SK-N-SH treated with all-trans-retinoic acid at 6 μM for 48 hours (cell line): Measurements from ENCODE around the gene HEPHL1.

Source experiments
- ATAC-seq: fragments of 200-7000 bp; cut with Tn5 transposase; 3 replicates; pipeline ENCODE4 v1.9.1; 2020; ENCODE audit warnings: mild to moderate bottlenecking, moderate library complexity
- ARNTL ChIP-seq: fragments of 450-650 bp; formaldehyde crosslinking; IDR thresholded peaks from 2 replicates; pipeline ENCODE4 v1.5.0; 2020; ENCODE audit warnings: low read depth, mild to moderate bottlenecking, moderate library complexity, borderline replicate concordance
- BACH2 ChIP-seq: fragments of 250-450 bp; sonication (Bioruptor Pico); IDR thresholded peaks from 2 replicates; pipeline ENCODE4 v1.9.0; 2021; ENCODE audit warnings: mild to moderate bottlenecking, borderline replicate concordance
- CSDC2 ChIP-seq: fragments of 250-450 bp; sonication (Bioruptor Pico); IDR thresholded peaks from 2 replicates; pipeline ENCODE4 v1.5.0; 2020; ENCODE audit warnings: mild to moderate bottlenecking, moderate library complexity
- ESRRG ChIP-seq: fragments of 250-450 bp; sonication (Bioruptor Pico); IDR thresholded peaks from 2 replicates; pipeline ENCODE4 v1.6.1; 2021; ENCODE audit warnings: mild to moderate bottlenecking
- GLIS3 ChIP-seq: fragments of 250-450 bp; sonication (Bioruptor Pico); IDR thresholded peaks from 2 replicates; pipeline ENCODE4 v1.5.0; 2020; ENCODE audit warnings: mild to moderate bottlenecking, moderate library complexity
- ISL1 ChIP-seq: fragments of 250-450 bp; sonication (Bioruptor Pico); IDR thresholded peaks from 2 replicates; pipeline ENCODE4 v2.1.2; 2022; ENCODE audit warnings: mild to moderate bottlenecking, moderate library complexity
- OSR1 ChIP-seq: fragments of 250-450 bp; sonication (Bioruptor Pico); IDR thresholded peaks from 2 replicates; pipeline ENCODE4 v1.8.0; 2022; ENCODE audit warnings: moderate library complexity, mild to moderate bottlenecking, inconsistent platforms
- PPARA ChIP-seq: fragments of 250-450 bp; sonication (Bioruptor Pico); IDR thresholded peaks from 2 replicates; pipeline ENCODE4 v1.5.0; 2020; ENCODE audit warnings: mild to moderate bottlenecking, borderline replicate concordance
- RARB ChIP-seq: fragments of 250-450 bp; sonication (Bioruptor Pico); IDR thresholded peaks from 2 replicates; pipeline ENCODE4 v1.8.0; 2021; ENCODE audit warnings: mild to moderate bottlenecking, moderate library complexity
- SNAI2 ChIP-seq: fragments of 250-450 bp; sonication (Bioruptor Pico); IDR thresholded peaks from 2 replicates; pipeline ENCODE4 v1.5.0; 2020; ENCODE audit warnings: mild to moderate bottlenecking, moderate library complexity
- TCF4 ChIP-seq: fragments of 250-450 bp; sonication (Bioruptor Pico); IDR thresholded peaks from 2 replicates; pipeline ENCODE4 v1.8.0; 2021; ENCODE audit warnings: mild to moderate bottlenecking, moderate library complexity, borderline replicate concordance
- TOX ChIP-seq: fragments of 250-450 bp; sonication (Bioruptor Pico); IDR thresholded peaks from 2 replicates; pipeline ENCODE4 v1.8.0; 2021; ENCODE audit warnings: mild to moderate bottlenecking, moderate library complexity, borderline replicate concordance
- ZFP30 ChIP-seq: fragments of 450-650 bp; formaldehyde crosslinking; IDR thresholded peaks from 2 replicates; pipeline ENCODE4 v1.5.0; 2022; ENCODE audit warnings: mild to moderate bottlenecking, moderate library complexity
- ZNF70 ChIP-seq: fragments of 450-650 bp; formaldehyde crosslinking; IDR thresholded peaks from 2 replicates; pipeline ENCODE4 v1.5.0; 2020; ENCODE audit warnings: mild to moderate bottlenecking, moderate library complexity
- ZNF8 ChIP-seq: fragments of 450-650 bp; formaldehyde crosslinking; IDR thresholded peaks from 2 replicates; pipeline ENCODE4 v1.5.0; 2020; ENCODE audit warnings: mild to moderate bottlenecking, moderate library complexity
- TF ChIP-seq, protein P1 (sequence below): fragments of 250-450 bp; sonication (Bioruptor Pico); IDR thresholded peaks from 2 replicates; pipeline ENCODE4 v1.5.0; 2020; ENCODE audit warnings: mild to moderate bottlenecking, moderate library complexity
- TF ChIP-seq, protein P2 (sequence below): fragments of 250-450 bp; sonication (Bioruptor Pico); IDR thresholded peaks from 2 replicates; pipeline ENCODE4 v1.8.0; 2020; ENCODE audit warnings: mild to moderate bottlenecking, moderate library complexity, borderline replicate concordance
- TF ChIP-seq, protein P3 (sequence below): fragments of 250-450 bp; sonication (Bioruptor Pico); IDR thresholded peaks from 2 replicates; pipeline ENCODE4 v1.8.0; 2021; ENCODE audit warnings: low read depth, mild to moderate bottlenecking, moderate library complexity, borderline replicate concordance
- TF ChIP-seq, protein P4 (sequence below): fragments of 250-450 bp; sonication (Bioruptor Pico); IDR thresholded peaks from 2 replicates; pipeline ENCODE4 v1.5.1; 2020; ENCODE audit warnings: low read depth, mild to moderate bottlenecking, moderate library complexity
- TF ChIP-seq, protein P5 (sequence below): fragments of 250-450 bp; sonication (Bioruptor Pico); IDR thresholded peaks from 2 replicates; pipeline ENCODE4 v1.5.1; 2021; ENCODE audit warnings: mild to moderate bottlenecking, moderate library complexity

The HEPHL1 gene

DNA sequence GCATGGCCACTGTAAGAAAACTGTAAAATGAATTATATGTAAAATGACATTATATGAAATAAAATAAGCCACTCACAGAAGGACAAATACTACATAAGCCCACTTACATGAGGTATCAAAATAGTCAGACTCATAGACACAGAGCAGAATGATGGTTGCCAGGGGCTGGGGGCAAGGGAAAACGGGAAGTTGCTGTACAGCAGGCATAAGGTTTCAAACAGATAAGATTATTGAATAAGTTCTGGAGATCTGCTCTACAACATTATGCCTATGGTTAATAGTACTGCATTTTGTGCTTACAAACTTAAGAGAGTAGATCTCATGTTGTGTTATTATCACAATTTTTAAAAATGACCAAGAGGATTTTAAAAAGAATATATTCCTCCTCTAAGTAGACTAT lies 32.7 kb upstream of the HEPHL1 start (continued):
- TF ChIP-seq, protein P1, sequence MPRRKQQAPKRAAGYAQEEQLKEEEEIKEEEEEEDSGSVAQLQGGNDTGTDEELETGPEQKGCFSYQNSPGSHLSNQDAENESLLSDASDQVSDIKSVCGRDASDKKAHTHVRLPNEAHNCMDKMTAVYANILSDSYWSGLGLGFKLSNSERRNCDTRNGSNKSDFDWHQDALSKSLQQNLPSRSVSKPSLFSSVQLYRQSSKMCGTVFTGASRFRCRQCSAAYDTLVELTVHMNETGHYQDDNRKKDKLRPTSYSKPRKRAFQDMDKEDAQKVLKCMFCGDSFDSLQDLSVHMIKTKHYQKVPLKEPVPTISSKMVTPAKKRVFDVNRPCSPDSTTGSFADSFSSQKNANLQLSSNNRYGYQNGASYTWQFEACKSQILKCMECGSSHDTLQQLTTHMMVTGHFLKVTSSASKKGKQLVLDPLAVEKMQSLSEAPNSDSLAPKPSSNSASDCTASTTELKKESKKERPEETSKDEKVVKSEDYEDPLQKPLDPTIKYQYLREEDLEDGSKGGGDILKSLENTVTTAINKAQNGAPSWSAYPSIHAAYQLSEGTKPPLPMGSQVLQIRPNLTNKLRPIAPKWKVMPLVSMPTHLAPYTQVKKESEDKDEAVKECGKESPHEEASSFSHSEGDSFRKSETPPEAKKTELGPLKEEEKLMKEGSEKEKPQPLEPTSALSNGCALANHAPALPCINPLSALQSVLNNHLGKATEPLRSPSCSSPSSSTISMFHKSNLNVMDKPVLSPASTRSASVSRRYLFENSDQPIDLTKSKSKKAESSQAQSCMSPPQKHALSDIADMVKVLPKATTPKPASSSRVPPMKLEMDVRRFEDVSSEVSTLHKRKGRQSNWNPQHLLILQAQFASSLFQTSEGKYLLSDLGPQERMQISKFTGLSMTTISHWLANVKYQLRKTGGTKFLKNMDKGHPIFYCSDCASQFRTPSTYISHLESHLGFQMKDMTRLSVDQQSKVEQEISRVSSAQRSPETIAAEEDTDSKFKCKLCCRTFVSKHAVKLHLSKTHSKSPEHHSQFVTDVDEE = no peak
- TF ChIP-seq TCF4 (no peak), PPARA (no peak), ARNTL (CRISPR knock-in tag) (no peak), ZNF70 (CRISPR knock-in tag) (no peak)

DNA sequence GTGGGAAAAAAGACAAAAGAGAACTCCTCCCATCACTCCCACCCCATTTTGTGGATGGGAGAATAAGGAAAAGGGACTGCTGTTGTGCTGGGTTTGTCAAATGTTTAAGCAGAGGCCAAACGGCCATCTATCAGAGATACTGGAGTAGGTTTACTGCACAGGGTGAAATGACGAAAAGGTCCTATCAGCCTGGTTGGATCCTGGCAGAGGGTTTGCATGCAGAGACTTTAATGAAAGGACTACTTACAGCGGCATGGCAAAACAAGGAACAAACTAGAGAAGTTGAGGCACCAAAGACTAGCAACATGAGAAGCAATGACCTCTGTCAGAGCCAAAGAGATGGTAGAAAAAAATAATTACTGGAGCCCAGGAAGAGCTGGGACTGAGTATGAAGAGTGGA lies 32.2 kb upstream of the HEPHL1 start:
- TF ChIP-seq, protein P2, sequence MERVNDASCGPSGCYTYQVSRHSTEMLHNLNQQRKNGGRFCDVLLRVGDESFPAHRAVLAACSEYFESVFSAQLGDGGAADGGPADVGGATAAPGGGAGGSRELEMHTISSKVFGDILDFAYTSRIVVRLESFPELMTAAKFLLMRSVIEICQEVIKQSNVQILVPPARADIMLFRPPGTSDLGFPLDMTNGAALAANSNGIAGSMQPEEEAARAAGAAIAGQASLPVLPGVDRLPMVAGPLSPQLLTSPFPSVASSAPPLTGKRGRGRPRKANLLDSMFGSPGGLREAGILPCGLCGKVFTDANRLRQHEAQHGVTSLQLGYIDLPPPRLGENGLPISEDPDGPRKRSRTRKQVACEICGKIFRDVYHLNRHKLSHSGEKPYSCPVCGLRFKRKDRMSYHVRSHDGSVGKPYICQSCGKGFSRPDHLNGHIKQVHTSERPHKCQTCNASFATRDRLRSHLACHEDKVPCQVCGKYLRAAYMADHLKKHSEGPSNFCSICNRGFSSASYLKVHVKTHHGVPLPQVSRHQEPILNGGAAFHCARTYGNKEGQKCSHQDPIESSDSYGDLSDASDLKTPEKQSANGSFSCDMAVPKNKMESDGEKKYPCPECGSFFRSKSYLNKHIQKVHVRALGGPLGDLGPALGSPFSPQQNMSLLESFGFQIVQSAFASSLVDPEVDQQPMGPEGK = no peak
- TF ChIP-seq RARB (CRISPR knock-in tag) = no peak
- no peak for ATAC-seq

DNA sequence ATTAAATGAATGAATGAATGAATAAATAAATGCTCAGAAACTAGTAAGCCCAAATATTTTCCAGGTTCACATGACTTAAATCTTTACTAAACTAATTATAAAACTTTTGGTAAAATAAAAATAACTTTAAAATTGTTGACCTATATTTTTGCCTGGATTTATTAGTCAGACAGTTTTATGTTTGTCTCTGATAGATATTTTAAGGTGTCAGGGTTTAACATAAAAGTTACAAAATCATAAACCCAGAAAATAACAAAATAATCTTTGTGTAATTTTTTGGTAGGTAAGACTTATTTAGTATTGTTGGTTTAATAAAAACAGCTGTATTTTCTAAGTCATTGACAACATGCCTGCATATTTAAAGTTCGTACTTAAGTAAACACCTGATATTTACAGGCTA lies 27.4 kb upstream of the HEPHL1 start:
- TF ChIP-seq OSR1 (CRISPR knock-in tag) (no peak), ESRRG (CRISPR knock-in tag) (no peak), ISL1 (no peak), TOX (CRISPR knock-in tag) (no peak), ZFP30 (no peak), TCF4 (no peak), PPARA (no peak), RARB (CRISPR knock-in tag) (no peak)
- TF ChIP-seq, protein P2 = no peak
- TF ChIP-seq, protein P3, sequence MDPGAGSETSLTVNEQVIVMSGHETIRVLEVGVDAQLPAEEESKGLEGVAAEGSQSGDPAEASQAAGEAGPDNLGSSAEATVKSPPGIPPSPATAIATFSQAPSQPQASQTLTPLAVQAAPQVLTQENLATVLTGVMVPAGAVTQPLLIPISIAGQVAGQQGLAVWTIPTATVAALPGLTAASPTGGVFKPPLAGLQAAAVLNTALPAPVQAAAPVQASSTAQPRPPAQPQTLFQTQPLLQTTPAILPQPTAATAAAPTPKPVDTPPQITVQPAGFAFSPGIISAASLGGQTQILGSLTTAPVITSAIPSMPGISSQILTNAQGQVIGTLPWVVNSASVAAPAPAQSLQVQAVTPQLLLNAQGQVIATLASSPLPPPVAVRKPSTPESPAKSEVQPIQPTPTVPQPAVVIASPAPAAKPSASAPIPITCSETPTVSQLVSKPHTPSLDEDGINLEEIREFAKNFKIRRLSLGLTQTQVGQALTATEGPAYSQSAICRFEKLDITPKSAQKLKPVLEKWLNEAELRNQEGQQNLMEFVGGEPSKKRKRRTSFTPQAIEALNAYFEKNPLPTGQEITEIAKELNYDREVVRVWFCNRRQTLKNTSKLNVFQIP (CRISPR knock-in tag) = no peak
- TF ChIP-seq, protein P4, sequence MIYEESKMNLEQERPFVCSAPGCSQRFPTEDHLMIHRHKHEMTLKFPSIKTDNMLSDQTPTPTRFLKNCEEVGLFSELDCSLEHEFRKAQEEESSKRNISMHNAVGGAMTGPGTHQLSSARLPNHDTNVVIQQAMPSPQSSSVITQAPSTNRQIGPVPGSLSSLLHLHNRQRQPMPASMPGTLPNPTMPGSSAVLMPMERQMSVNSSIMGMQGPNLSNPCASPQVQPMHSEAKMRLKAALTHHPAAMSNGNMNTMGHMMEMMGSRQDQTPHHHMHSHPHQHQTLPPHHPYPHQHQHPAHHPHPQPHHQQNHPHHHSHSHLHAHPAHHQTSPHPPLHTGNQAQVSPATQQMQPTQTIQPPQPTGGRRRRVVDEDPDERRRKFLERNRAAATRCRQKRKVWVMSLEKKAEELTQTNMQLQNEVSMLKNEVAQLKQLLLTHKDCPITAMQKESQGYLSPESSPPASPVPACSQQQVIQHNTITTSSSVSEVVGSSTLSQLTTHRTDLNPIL (CRISPR knock-in tag) = no peak
- no peak for ATAC-seq

DNA sequence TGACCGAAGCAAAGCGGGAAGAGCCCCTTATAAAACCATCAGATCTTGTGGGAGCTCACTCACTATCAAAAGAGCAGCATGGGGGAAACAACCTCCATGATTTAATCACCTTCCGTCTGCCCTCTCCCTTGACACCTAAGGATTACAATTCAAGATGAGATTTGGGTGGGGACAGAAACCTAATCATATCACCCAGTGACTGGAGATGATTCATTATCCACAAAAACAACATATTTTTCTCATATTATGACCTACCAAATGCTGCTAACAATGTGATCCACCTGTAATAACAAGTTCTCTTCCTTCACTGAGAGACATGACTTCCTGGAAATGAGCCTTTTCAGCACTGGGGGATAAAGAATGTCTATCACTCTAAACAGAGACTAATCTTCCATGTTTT lies 23.4 kb upstream of the HEPHL1 start:
- TF ChIP-seq BACH2 (no peak), ZNF8 (no peak), CSDC2 (CRISPR knock-in tag) (no peak)
- TF ChIP-seq, protein P4 (CRISPR knock-in tag) = no peak
- ATAC-seq = no peak

DNA sequence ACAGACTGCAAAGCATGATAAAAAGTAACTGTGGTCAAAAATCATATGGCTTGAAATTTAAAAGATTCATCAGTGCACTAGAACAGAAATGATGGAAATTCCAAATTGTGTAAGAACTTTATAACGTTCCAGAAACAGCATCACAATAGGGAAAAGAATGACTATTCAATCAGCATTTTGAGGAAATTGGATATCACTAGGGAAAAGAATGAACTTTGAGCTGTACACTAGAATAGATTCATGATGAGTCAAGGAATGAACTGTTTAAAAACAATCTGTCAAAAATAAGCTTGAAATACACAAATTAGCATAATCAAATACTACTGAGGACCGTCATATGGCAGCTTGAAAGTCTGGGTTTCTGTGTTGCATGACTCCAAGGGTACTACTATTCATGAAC lies 20.5 kb upstream of the HEPHL1 start:
- no peak for ATAC-seq
- no peak for TF ChIP-seq SNAI2 (CRISPR knock-in tag)
- no peak for TF ChIP-seq OSR1 (CRISPR knock-in tag)
- TF ChIP-seq ZNF70 (CRISPR knock-in tag) = no peak
- TF ChIP-seq ESRRG (CRISPR knock-in tag) = no peak
- no peak for TF ChIP-seq GLIS3
- TF ChIP-seq, protein P5, sequence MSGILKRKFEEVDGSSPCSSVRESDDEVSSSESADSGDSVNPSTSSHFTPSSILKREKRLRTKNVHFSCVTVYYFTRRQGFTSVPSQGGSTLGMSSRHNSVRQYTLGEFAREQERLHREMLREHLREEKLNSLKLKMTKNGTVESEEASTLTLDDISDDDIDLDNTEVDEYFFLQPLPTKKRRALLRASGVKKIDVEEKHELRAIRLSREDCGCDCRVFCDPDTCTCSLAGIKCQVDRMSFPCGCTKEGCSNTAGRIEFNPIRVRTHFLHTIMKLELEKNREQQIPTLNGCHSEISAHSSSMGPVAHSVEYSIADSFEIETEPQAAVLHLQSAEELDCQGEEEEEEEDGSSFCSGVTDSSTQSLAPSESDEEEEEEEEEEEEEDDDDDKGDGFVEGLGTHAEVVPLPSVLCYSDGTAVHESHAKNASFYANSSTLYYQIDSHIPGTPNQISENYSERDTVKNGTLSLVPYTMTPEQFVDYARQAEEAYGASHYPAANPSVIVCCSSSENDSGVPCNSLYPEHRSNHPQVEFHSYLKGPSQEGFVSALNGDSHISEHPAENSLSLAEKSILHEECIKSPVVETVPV = no peak
- TF ChIP-seq TOX (CRISPR knock-in tag) = no peak
- TF ChIP-seq, protein P4 (CRISPR knock-in tag) = no peak
- no peak for TF ChIP-seq TCF4
- no peak for TF ChIP-seq ARNTL (CRISPR knock-in tag)
- no peak for TF ChIP-seq BACH2
